Bronchus fibroblast of lung (primary cell): Measurements from ENCODE around the gene SPOUT1. TPM values are rescaled to one million over a fixed set of nuclear protein-coding genes. Genes with fewer than 3 reads are reported as not detected.

Source experiments
- total RNA-seq: library from RNA; depleted of rRNA; stranded (reverse); fragments of >200 nt; gene quantifications from 2 replicates; pipeline ENCODE4 v1.2.3, GENCODE V29; 2015

Gene SPOUT1
- total RNA-seq: 33.1 and 35.7 TPM in 2 replicates

DNA sequence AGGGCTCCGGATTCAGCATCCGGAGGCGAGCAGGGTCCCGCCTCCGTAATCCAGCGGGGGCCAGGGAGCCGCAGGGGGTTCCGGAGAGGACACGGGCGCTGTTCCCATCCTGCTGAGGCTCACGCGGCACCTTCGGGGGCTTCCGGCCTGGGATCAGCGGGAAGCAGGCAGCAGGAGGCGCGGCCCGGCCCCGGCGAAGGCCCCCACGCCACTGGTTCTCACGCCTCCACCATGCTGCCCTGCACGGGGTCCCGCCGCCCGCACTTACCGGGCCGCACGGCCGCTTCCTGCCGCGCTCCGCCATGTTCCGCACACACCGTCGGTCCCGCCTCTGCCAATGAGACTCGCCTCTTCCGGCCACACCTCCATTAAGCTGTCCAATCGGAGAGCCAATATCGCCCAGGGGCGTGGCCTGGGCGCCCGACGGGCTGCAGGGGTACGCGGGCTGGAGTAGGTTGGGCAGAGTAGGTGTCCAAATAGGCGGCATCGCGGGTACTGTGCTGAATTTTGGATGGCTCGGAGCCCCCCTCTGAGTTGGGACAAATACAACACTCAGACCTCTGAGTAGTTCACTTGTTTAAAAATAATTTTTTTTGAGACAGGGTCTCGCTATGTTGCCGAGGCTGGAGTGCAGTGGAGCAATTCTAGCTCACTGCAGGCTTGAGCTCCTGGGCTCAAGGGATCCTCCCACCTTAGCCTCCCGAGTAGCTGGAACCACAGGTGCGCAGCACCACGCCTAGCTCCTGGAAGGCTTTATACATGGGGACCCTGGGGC, at the start of gene SPOUT1:
TSS of gene SPOUT1 (minus strand) at position 318 of the 775 bp plus-strand sequence. CDS start at position 304, 14 bp downstream.

GRCh38 chr9:128818099-128818838, 11.3 kb downstream of the SPOUT1 start, which contains the start of gene ENDOG:
TSS of gene ENDOG (plus strand) at chr9:128818500. CDS start at chr9:128818685, 185 bp downstream.

GRCh38 chr9:128786681-128787601, 42.7 kb downstream of the SPOUT1 start, which contains the start of gene TBC1D13:
TSS of gene TBC1D13 (plus strand) at chr9:128787253. CDS start at chr9:128787354, 101 bp downstream.

DNA sequence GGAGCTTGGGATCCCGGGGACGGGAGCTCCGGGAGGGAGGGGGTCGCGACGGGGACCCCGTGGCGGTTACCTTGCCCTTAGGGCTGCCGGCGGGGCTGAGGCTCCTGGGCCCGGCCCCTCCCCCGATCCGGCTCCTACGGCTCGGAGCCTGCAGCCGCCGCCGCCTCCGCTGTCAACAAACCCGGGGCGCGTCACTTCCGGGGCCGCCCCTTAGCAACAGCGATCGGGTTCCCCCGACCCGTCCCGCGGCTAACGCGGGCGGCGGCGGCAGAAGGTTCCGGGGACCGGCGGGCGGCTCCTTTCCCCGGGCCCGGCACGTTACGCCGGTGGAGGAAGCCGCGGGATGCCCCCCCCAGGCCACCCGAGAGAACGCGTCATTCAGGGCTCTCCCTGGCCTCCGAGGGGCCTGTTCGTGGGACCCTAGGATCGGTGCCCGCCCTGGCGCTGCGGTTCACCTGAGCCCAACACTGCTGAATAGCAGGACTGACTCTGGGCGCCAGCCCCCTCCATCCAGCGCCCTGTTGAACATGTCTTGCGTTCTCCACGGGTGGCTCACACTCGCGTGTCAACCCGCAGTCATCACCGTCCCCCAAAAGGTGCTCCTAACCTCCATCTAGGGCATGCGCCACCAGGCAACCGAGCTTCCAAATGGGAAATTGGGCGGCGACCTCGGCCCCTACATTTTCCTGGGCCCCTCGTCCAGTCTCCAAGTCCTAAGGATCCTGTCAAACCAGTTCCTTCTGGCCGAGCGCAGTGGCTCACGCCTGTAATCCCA, 57.7 kb downstream of the SPOUT1 start, which contains the start of gene ZER1:
TSS of gene ZER1 (minus strand) at position 183 of the 775 bp plus-strand sequence. CDS start 16,362 bp downstream, outside the sequence.

Other genes with a start within 250 kb of the SPOUT1 start
- 112 and 122 TPM in 2 replicates for gene DYNC2I2, start 172.9 kb downstream of the SPOUT1 start, total RNA-seq
- gene SET, start 140.6 kb downstream of the SPOUT1 start, total RNA-seq: 270 and 352 TPM in 2 replicates
- 10.3 and 10.4 TPM in 2 replicates for gene PKN3, start 127.3 kb downstream of the SPOUT1 start, total RNA-seq
- 87.3 and 88.4 TPM in 2 replicates for gene ZDHHC12, start 105.7 kb downstream of the SPOUT1 start, total RNA-seq
- gene ZER1, start 57.9 kb downstream of the SPOUT1 start, total RNA-seq: 25.9 and 31.6 TPM in 2 replicates
- 10.8 and 12.3 TPM in 2 replicates for gene TBC1D13, start 42.5 kb downstream of the SPOUT1 start, total RNA-seq
- gene ENDOG, start 11.3 kb downstream of the SPOUT1 start, total RNA-seq: 26.2 and 26.6 TPM in 2 replicates
- 10.8 and 14.7 TPM in 2 replicates for gene KYAT1, start 52.2 kb upstream of the SPOUT1 start, total RNA-seq
- gene LRRC8A, start 52.3 kb upstream of the SPOUT1 start, total RNA-seq: 43.7 and 51.4 TPM in 2 replicates
- gene PHYHD1, start 91.2 kb upstream of the SPOUT1 start, total RNA-seq: 15.9 and 19.0 TPM in 2 replicates
- gene DOLK, start 117.8 kb upstream of the SPOUT1 start, total RNA-seq: 22.9 and 28.7 TPM in 2 replicates
- gene NUP188, start 117.9 kb upstream of the SPOUT1 start, total RNA-seq: 35.5 and 38.1 TPM in 2 replicates
- 38.5 and 45.9 TPM in 2 replicates for gene SH3GLB2, start 198.5 kb upstream of the SPOUT1 start, total RNA-seq
- gene MIGA2, start 206.8 kb upstream of the SPOUT1 start, total RNA-seq: 11.9 and 14.3 TPM in 2 replicates